IPS DF 19.7 (cell line): ENCODE measurements around the gene RARRES2.
"Not testable (repeated sequence)": the region's sequence is repeated elsewhere in the genome, so short reads cannot be mapped to it uniquely, and the experiment has no call there.

Source experiments
- DNase-seq: peaks from one replicate; pipeline ENCODE4 v3.0.0-alpha.2; 2013; ENCODE audit warnings: low read depth, low spot score

The RARRES2 gene

GRCh38 chr7:150317748-150318444 is 23.5 kb downstream of the RARRES2 start:
- no peak for DNase-seq

- not testable (repeated sequence) for DNase-seq
These were observed 24.4 kb downstream of the RARRES2 start for GRCh38 chr7:150316987-150317386.

- DNase-seq, result no peak
These were observed 26.7 kb downstream of the RARRES2 start for GRCh38 chr7:150314639-150315239.

DNA sequence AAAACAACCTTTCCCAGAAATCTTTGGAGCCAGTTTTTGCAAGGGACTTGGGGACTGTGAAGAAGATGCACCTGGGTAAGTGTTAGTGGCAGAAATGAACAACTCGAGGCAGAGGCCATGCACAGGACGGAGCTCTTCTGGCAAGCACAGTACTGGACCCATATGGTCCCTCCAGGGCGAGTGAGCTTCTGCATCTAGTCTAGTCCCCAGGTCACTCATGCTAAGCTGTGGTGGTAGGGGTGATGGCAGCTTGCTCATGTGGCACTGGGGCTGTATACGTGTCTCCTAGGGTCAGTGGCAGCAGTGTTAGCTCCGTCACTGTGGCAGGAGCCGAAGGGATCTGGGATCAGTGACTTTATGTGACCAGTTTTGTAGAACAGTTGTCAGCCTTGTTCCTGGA is 27.6 kb downstream of the RARRES2 start:
- DNase-seq, result no peak

DNA sequence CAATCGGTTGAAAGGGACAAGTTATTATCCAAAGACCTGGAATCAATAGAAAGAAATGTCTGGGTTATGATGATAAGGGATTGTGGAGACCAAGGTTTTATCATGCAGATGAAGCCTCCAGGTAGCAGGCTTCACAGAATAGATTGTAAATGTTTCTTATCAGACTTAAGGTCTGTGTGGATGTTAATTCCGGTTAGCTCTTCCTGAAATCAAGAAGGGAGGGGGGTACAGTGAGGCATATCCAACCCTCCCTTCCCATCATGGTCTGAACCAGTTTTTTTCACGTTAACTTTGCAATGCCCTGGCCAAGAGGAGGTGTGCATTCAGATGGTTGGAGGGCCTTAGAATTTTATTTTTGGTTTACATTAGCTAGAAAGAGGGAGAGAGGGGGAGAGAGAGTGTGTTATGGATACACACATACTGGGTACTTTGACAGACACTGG is 28.0 kb downstream of the RARRES2 start:
- no peak for DNase-seq

DNA sequence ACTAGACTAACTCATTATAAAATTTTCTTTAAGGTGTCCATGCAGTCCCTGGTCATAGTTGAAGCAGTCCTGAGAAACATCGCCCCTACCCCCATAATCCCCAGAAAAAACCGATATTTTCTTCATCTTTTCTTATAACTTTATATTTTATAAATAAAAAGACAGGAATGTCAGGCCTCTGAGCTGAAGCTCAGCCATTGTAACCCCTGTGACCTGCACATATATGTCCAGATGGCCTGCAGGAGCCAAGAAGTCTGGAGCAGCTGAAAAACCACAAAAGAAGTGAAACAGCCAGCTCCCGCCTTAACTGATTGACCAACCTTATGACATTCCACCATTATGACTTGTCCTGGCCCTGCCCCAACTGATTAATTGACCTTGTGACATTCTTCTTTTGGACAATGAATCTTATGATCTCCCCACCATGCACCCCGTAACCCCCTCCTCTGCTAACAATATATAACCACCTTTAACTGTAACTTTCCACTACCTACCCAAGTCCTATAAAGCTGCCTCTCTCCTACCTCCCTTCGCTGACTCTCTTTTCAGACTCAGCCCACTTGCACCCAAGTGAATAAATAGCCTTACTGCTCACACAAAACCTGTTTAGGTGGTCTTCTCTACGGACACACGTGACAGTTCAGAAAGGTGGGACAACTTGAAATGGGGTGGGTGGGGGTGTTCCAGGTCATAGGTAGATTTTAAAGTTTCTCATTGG is 28.6 kb downstream of the RARRES2 start:
- not testable (repeated sequence) for DNase-seq

- no peak for DNase-seq
These were observed 29.7 kb downstream of the RARRES2 start for GRCh38 chr7:150311711-150312110.

DNA sequence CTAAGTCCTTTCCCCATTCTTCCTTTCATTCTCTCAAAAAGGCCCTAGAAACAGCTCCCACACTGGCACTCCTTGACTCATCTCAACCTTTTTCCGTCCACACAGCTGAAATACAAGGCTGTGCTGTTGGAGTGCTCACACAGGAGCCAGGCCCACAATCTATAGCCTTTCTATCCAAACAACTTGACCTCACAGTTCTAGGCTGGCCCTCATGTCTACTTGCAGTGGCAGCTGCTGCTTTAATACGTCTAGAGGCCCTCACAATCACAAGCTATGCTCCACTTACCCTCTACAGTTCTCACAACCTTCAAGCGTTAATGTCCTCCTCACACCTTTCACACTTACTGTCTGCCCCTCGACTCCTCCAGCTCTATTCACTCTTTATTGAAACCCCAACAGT is 30.3 kb downstream of the RARRES2 start:
- no peak for DNase-seq

DNA sequence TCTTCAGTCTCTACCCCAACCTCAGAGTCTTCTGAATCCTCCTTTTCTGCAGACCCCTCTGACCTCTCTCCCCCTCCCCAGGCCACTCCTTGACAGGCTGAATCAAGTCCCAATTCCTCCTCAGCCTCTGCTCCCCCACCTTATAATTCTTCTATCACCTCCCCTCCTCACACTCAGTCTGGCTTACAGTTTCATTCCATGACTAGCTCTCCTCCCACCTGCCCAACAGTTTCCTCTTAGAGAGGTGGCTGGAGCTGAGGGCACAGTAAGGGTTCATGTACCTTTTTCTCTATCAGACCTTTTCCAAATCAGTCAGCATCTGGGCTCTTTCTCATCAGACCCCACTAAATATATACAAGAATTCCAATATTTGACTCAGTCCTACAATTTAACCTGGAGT is 32.9 kb downstream of the RARRES2 start:
- no peak for DNase-seq

DNA sequence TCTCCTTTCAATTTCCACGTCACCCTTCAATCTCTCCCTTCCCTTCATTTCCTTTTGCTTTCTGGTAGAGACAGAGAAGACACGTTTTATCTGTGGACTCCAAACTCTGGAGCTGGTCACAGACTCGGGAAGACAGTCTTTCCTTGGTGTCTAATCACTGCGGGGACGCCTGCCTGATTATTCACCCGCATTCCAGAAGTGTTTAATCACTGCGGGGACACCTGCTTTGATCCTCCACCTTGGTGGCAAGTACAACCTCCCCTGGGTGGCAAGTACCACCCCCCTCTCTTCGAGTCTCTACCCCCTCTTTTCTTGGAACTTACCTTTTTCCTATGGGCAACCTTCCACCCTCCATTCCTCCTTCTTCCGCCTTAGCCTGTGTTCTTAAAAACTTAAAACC is 33.5 kb downstream of the RARRES2 start:
- no peak for DNase-seq

GRCh38 chr7:150307129-150307528 is 34.3 kb downstream of the RARRES2 start:
- no peak for DNase-seq

DNA sequence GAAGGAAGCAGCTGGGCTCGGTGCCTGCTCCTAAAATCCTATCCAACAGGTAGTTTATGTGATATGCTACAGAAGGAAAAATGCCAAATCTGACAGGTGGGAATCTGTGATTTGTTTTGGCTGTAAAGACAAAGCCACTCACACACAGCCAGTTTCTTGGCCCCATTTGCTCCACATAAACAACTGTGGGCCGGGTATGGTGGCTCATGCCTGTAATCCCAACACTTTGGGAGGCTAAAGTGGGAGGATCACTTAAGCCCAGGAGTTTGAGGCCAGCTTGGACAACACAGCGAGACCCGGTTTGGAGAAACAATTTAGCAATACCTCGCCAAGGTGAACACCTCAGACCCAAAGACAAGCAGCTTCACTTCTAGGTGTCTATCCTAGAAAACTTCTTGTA is 35.1 kb downstream of the RARRES2 start:
- not testable (repeated sequence) for DNase-seq

GRCh38 chr7:150305903-150306284 is 35.5 kb downstream of the RARRES2 start:
- DNase-seq, result not testable (repeated sequence)

GRCh38 chr7:150305259-150305902 is 36.0 kb downstream of the RARRES2 start:
- not testable (repeated sequence) for DNase-seq

DNA sequence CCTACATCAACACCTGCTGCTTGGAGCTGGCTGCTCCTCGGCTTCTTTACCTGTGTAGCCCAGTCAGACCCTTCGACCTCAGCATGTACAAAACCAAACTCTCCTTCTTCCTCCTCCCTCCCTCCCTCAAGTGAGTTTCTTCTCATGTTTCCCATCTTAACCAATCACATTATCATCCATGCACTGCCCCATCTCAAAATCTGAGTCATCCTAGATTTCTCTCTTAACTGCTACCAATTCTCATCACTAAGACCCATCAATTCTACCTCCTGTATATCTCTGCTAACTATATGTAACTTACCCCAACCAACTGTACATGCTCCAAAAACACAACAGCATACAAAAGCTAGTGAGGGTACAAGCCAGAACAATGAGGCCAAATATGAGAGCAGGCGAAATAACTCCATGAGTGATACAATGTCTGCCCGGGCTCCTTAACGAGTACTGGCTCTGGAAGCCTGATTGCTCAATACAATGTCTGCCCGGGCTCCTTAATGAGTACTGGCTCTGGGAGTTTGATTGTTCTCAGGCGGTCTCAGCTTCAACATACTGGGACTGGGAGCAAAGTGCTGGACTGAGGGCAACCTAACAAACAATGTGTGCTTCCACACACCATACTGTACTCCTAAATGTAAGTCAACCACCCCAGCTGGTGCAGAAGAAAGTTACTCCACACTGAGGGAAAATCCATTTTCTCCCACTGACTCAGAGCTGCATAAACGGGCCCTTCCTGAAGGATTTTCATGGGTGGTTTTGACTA is 36.8 kb downstream of the RARRES2 start:
- DNase-seq, result not testable (repeated sequence)

DNA sequence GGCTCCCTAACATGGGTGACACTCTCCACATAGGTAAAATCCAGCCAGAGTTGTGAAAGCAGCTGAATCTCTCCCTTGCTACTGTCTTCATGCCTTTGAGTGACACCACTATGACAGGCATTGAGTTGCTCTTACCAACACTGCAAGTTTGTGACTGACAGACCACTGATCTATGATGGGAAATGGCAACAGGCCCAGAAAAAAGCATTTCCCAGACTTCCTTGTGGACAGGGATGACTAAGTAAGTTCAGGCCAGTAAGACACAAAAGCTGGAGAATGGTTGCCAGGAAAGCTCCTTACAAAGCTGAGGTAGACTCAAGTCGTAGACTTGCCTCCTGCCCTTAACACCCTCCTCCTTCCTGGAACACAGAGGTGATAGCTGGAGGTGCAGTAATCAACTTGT is 38.5 kb downstream of the RARRES2 start:
- DNase-seq, result not testable (repeated sequence)

- DNase-seq, result not testable (repeated sequence)
These were observed 43.5 kb downstream of the RARRES2 start for GRCh38 chr7:150297978-150298377.

- not testable (repeated sequence) for DNase-seq
These were observed 44.6 kb downstream of the RARRES2 start for GRCh38 chr7:150296802-150297201.

DNA sequence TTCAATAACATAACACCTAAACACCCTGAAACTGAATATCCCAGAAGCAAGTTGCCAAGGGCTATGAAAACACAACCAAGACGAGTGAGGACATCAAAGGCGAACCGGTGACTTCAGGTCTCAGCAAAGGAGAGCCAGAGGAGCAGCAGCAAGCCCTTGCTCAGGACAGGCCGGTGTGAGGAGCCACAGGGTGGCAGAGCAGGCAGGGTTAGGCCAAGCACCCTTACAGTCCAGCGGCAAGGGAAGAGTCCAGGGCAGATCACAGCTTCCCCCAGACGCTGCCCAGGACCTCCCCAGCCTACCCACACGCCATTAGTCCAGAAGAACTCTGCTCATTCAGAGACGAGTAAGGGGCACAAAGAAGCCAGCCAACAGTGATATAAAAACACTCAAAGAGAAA is 45.8 kb downstream of the RARRES2 start:
- not testable (repeated sequence) for DNase-seq

- not testable (repeated sequence) for DNase-seq
These were observed 46.4 kb downstream of the RARRES2 start for GRCh38 chr7:150295027-150295426.

- not testable (repeated sequence) for DNase-seq
These were observed 51.1 kb downstream of the RARRES2 start for GRCh38 chr7:150290317-150290716.
